NCI-H2029 treated with DMSO at 0.1 percent for 48 hours (cell line): ENCODE measurements around the gene ZNF565.
"Not testable (repeated sequence)": the region's sequence is repeated elsewhere in the genome, so short reads cannot be mapped to it uniquely, and the experiment has no call there.

ENCODE experiments used
- DNase-seq: peaks from one replicate; lab custom pipeline; 2025; lab: John Stamatoyannopoulos, UW

The ZNF565 gene

DNA sequence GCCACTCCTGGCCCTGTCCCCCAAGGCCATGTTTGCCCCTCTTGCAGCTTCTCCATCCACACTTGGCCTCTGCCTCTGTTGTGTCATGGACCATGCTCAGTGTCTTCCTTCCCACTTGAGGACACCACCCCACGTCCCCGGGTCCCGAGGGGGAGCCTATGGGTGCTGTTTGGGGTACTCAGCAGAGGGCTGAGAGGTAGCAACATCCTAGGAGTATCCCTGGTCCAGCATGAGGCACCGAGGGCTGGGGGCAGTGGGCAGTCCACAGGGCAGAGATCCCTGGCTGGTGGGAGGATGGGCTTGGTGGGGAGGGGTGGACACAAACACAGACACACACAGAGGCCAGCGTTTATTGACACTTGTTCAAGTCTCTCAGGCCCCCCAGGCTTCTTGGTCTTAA, 63.9 kb downstream of the ZNF565 start:
- DNase-seq = no peak

DNA sequence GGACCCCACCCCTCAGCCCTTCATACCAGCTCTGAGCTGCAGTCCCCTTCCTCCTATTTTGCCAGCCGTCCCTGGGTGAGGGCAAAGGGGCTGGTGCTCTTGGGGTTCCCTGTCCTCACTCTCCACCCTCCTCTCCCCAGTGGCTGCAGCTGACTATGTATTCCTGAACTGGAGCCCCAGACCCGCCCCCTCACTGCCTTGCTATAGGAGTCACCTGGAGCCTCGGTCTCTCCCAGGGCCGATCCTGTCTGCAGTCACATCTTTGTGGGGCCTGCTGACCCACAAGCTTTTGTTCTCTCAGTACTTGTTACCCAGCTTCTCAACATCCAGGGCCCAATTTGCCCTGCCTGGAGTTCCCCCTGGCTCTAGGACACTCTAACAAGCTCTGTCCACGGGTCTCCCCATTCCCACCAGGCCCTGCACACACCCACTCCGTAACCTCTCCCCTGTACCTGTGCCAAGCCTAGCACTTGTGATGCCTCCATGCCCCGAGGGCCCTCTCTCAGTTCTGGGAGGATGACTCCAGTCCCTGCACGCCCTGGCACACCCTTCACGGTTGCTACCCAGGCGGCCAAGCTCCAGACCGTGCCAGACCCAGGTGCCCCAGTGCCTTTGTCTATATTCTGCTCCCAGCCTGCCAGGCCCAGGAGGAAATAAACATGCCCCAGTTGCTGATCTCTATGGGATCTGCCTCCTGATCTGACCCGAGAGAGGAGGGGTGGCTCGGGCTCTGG, 64.6 kb downstream of the ZNF565 start:
- no peak for DNase-seq

DNA sequence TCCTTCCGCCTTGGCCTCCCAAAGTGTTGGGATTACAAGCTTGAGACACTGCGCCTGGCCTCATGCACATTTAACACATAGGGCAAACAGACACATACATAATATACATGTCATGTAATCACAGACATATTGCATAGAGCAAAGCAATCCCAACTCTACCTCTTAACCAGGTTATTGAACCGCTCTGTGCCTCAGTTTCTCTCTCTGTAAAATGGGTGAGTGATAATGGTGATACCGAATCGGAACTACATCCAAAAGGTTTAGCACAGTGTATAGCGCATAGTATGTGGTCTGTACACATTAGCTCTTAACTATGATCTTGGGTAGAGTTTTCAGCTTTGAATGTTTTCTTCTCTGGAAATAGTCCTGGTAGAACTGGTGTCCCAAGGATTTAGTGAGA, 69.8 kb downstream of the ZNF565 start:
- no peak for DNase-seq

DNA sequence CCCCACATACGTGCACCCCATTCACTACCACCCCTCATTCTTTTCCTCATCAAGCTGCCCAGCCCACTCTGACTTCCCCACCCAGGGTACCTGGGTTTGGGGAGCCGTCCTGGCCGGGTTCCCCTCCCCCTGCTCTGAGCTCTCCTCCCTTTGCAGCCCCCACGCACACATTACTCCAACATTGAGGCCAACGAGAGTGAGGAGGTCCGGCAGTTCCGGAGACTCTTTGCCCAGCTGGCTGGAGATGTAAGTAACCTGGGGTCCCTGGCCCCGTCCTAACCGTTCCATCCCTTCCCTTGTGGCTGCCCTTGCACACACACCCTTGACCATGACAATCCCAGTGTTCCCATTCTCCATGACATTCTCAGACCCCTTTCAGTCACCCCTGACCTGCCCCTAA, 72.0 kb downstream of the ZNF565 start:
- no peak for DNase-seq

DNA sequence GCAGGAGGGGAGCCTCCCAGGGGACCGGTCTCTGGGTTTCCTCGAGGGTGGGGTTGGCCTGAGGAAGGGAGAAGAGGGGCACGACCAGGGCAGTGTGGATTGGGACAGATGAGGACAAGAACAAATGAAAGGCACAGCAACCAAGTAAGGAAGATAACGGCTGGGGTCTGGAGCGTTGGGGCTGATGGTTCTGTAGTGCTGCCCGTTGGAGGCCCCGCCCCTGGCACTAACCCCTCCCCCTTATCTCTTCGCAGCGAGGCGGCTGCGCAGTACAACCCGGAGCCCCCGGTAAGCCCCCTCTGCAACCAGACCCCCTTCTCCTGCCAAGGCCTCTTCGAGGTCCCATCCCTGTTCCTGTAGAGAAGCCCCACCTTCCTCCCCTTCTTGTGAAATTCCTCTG, 72.4 kb downstream of the ZNF565 start:
- no peak for DNase-seq

DNA sequence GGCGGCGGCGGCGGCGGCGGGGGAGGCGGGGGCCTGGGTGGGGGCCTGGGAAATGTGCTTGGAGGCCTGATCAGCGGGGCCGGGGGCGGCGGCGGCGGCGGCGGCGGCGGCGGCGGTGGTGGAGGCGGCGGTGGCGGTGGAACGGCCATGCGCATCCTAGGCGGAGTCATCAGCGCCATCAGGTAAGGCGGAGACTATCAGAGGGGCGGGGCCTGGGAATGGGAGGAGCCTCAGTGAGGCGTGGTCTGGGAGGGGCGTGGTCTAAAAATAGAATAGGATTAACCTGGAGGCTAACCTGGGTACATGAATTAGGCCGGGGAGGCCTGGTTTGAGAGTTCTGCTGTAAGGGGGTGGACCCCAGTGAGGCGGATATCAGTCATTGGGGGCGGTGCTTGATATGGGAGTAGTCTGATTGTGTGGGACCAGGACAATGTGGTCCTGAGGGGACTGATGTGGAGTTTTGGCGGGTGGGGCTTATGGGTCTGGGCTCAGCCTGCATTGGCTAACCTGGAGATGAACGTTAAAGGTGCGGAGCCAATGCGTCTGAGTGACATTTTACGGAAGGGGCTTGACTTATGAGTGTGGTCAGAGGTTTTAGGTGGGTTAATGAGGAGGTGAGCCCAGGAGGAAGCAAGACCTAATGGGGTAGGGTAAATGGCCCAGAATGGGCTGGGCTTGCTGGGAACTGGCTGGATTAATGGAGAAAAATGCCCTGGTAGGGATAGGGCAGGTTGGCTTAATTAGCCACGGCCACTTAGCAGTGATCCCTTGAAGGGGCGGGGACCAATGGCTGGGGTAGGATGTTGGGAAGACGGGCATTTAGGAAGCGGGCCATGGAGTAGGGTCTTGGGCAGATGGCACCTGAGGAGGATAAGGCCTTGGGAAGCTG, 73.2 kb downstream of the ZNF565 start:
- peak; percentile 68 for DNase-seq

DNA sequence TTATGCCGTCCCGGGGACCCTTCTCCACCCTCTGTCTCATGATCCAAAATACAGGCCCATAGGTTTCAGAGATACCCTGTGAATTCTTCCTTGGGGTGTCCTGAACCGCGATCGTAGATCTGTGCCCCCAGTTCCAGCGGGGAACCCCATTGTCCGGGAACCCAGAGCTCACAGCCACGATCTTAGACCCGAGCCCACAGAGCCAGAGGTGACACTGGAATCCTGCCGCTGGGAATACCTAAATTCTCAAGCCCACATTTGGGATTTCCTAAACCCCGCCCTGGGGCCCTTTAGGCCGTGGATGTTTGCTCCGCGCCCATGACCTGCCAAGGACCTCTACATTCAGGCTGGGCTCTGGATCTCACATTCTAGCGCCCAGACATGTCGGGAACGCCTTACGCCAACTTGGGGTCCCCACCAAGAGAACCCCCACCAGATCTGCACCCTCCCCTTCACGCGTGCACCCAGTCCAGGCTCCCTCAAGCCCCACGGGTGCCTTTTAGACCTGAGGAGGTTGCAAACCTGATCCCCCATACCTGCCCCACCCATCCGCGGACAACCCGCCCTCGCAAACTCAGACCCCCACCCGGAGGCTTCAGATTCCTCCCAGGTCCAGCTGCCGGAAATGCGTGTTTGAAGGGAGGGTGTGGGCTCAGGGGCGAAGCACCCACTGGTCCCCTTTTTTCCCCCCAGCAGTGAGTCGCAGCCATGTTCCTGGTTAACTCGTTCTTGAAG, 74.0 kb downstream of the ZNF565 start:
- DNase-seq = no peak

DNA sequence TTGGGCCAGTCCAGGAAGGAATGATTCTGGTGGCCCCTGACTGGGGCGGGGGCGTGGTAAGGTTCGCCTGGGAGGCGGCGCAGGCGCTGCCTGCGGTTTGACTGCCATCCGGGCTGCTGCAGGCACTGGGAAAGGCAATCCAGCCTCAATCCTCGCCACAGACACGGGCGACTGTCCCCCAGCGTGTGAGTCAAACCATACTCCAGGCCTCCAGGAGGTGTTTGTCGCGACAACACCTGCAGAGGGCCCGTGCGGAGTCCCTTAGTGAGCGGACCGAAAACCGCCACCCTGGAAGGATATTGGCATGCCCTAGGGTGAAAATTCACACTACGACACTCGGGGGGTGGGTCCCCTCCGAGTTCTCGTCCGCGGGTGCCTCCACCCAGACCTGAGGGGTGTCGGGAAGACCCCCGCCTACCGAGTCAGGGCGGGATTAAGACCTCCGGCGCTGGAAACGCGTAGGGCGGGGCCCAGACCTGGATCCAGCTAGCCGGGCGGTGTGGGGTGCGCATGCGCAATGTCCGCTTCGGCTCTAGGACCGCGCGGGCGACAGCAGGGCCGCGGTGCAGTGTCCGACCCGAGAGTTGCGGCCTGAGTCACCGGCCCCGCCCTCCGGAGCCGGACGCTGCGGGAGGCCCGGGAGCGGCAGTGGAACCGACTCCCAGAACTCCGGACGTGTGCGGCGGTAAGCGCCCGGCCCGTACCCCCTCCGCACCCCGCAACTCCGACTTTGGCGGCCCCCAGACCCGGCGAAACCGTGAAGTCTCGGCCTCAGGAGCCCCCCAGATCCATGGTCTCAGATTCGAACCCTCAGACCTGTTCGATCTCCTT, 74.8 kb downstream of the ZNF565 start, which contains the start of gene CAPNS1:
TSS of gene CAPNS1 (plus strand) at position 594 of the 831 bp plus-strand sequence. CDS start 946 bp downstream, outside the sequence.
- peak; percentile 76 for DNase-seq

DNA sequence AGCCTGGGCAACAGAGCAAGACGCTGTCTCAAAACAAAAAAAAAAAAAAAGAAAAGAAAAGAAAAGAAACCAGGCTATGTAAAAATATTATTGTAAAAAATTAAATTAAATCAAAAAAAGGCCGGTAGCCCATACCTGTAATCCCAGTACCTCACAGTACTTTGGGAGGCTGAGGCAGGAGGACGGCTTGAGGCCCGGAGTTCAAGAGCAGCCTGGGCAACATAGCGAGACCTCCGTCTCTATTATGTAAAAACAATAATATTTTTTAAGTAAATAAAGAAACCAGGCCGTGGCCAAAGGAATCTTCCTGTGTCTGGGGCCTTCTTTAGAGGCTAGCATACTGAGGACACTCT, 75.4 kb downstream of the ZNF565 start:
- no peak for DNase-seq

DNA sequence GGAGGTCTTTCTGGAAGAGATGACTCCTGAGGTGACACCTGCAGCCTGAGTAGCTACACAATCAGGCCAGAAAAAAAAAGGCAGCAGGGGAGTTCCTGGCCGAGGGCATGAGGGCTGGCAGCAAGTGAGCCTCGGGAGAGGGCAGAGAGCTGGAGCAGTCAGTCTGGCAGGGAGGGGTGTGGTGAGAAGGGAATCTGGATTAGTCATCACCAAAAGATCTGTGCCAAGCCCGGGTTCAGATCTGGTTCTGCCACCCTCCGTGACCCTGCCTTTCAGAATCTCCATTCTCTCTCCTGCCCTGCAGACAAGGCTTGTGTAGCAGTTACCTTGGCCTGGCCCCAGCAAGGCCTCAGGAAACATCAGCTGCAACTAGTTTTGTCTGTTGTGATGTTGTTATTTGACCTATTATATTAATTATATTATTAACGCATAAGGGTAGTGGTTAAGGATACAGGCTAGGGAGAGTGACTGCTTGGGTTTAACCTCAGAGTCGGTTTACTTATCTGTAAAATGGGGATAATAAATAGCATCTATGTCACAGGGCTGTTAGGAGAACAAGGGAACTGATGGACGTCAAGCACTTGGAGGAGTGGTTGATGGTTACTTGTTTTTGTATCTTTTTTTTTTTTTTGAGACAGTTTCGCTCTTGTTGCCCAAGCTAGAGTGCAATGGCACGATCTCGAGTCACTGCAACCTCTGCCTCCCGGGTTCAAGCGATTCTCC, 77.3 kb downstream of the ZNF565 start:
- DNase-seq = peak; percentile 76

DNA sequence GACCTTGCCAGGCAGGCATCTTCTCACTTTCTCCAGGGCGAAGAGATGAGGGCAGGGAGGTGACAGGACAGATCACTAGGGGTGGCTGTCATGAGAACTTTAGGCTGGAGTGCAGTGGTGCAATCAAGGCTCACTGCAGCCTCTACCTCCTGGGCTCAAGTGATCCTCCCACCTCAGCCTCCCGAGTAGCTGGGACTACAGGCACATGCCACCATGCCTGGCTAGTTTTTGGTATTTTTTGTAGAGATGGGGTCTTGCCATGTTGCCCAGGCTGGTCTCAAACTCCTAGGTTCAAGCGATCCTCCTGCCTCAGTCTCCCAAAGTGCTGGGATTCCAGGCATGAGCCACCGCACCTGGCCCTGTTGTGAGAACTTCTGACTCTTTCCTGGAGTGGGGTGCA, 79.6 kb downstream of the ZNF565 start:
- not testable (repeated sequence) for DNase-seq
